ENCODE measurements around the gene KRT2. TPM values are rescaled to one million over a fixed set of nuclear protein-coding genes. Genes with fewer than 3 reads are reported as not detected.

Gene KRT2
- total RNA-seq, result not detected in 2 replicates

GRCh38 chr12:52651726-52652261 lies at the start of gene KRT2:
Gene KRT2 (minus strand): TSS chr12:52652211. CDS start chr12:52652142, 69 bp downstream.
- DNase-seq, result no peak

GRCh38 chr12:52701281-52701680 lies 49.3 kb upstream of the KRT2 start:
- DNase-seq, result no peak

GRCh38 chr12:52699960-52700359 lies 47.9 kb upstream of the KRT2 start:
- DNase-seq, result no peak

- DNase-seq, result no peak
These were observed 47.4 kb upstream of the KRT2 start for GRCh38 chr12:52699373-52699772.

GRCh38 chr12:52698651-52699340 lies 46.8 kb upstream of the KRT2 start:
- no peak for DNase-seq

GRCh38 chr12:52697058-52697582 lies 45.1 kb upstream of the KRT2 start:
- DNase-seq, result no peak

- no peak for DNase-seq
These were observed 44.6 kb upstream of the KRT2 start for GRCh38 chr12:52696588-52696987.

GRCh38 chr12:52695039-52695438 lies 43.0 kb upstream of the KRT2 start:
- DNase-seq, result no peak

- DNase-seq, result no peak
These were observed 42.1 kb upstream of the KRT2 start for GRCh38 chr12:52694151-52694550.

- DNase-seq, result no peak
These were observed 41.2 kb upstream of the KRT2 start for GRCh38 chr12:52693261-52693660.

- peak; percentile 8 for DNase-seq
These were observed 40.2 kb upstream of the KRT2 start for GRCh38 chr12:52692254-52692653.

GRCh38 chr12:52691841-52692150 lies 39.8 kb upstream of the KRT2 start:
- no peak for DNase-seq

GRCh38 chr12:52691076-52691840 lies 39.2 kb upstream of the KRT2 start:
- no peak for DNase-seq

GRCh38 chr12:52690351-52691075 lies 38.5 kb upstream of the KRT2 start:
- DNase-seq, result no peak

- DNase-seq, result no peak
These were observed 37.9 kb upstream of the KRT2 start for GRCh38 chr12:52689936-52690335.

GRCh38 chr12:52689239-52689638 lies 37.2 kb upstream of the KRT2 start:
- no peak for DNase-seq

- no peak for DNase-seq
These were observed 36.5 kb upstream of the KRT2 start for GRCh38 chr12:52688481-52688880.

- DNase-seq, result no peak
These were observed 35.7 kb upstream of the KRT2 start for GRCh38 chr12:52687497-52688385.

GRCh38 chr12:52686756-52687487 lies 34.9 kb upstream of the KRT2 start:
- DNase-seq, result no peak

- no peak for DNase-seq
These were observed 34.1 kb upstream of the KRT2 start for GRCh38 chr12:52686063-52686462.

- no peak for DNase-seq
These were observed 33.4 kb upstream of the KRT2 start for GRCh38 chr12:52685406-52685890.
